GM18505 (cell line): ENCODE results near the gene C4orf46.

Experiments
- ATAC-seq: cut with Tn5 transposase; IDR thresholded peaks from one replicate; pipeline ENCODE4 v1.9.1; 2021; ENCODE audit not compliant: unreplicated experiment
- POLR2A ChIP-seq: IDR thresholded peaks from 4 replicates; pipeline ENCODE4 v1.6.1; 2011; ENCODE audit warnings: borderline replicate concordance; ENCODE audit not compliant: insufficient read depth, insufficient read length; ENCODE audit errors: extremely low read depth

The C4orf46 gene

DNA sequence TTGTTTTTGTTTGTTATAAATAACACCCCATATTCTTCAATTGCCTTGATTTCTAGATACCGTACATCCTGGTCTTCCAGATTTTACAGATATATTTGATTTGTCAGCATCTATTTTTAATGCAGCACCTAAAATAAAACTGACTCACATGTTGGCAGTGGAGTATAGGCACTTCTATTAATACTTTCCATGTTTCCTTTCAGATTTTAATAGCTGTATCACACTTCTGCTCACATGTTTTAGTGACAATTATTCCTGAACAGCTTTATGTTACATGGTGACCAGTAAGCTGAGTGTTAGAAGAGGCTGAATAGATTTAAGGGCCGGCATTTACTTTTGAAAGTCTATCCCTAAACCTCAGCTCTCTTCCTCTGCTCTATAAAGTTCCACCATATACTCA is 46.1 kb downstream of the C4orf46 start:
- ATAC-seq, result no peak

DNA sequence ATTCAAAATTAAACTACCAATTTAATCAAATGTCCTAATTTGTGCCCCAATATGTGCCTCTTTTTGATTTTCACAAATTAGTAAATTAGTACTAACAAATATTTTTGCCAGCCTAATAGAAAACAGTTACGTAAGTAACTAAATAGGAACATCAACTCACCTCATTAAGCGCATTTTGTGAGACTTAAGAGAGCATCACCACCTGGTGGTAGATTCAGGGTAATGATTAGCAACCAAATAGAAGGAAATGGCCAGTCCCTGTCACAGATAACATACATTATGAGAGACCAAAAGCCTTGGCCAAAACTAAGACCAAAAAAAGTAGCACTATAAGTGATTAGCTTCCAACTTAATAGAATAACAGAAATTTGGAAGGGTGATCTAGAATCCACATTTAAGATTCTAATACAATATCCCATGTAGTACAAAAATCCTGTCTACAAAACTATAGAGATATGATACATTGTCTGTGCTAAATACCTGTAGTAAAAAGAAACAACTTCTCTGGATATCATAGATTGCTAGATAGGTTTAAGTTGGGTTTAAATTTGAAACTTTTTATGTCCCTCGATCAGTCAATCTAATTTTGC is 46.7 kb downstream of the C4orf46 start:
- ATAC-seq, result peak; percentile 91
- no peak for TF ChIP-seq POLR2A

More for the DNA sequence above, 46.1 kb downstream of the C4orf46 start:
- TF ChIP-seq POLR2A, result no peak

DNA sequence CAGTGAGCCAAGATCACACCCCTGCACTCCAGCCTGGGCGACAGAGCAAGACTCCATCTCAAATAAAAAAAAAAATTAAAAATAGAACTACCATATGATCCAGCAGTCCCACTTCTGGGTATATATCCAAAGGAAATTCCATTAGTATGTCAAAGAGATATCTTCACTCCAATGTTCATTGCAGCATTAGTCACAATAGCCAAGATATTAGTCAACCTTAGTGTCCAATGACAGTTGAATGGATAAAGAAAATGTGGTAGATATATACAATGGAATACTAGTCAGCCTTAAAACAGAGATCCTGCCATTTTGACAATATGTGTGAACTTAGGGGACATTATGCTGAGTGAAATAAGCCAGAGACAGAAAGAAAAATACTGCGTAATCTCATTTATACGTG is 49.4 kb downstream of the C4orf46 start:
- no peak for ATAC-seq
- no peak for TF ChIP-seq POLR2A

DNA sequence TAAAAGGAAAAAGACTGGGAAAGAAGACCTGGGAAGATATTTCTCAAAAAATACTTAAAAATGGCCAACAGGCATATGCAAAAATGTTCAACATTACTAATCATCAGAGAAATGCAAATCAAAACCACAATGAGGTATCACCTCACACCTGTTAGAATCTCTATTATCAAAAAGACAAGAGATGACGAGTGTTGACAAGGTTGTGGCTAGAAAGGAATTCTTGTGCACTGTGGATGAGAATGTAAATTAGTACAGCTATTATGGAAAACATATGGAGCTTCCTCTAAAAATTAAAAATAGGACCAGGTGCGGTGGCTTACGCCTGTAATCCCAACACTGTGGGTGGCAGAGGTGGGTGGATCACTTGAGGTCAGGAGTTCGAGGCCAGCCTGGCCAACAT is 50.0 kb downstream of the C4orf46 start:
- TF ChIP-seq POLR2A, result no peak
- no peak for ATAC-seq

- TF ChIP-seq POLR2A, result no peak
- no peak for ATAC-seq
These were observed 53.7 kb downstream of the C4orf46 start for GRCh38 chr4:158617956-158618355.
